ENCODE data around the gene C1orf105.
"Not testable (repeated sequence)": the region's sequence is repeated elsewhere in the genome, so short reads cannot be mapped to it uniquely, and the experiment has no call there.

Gene C1orf105

DNA sequence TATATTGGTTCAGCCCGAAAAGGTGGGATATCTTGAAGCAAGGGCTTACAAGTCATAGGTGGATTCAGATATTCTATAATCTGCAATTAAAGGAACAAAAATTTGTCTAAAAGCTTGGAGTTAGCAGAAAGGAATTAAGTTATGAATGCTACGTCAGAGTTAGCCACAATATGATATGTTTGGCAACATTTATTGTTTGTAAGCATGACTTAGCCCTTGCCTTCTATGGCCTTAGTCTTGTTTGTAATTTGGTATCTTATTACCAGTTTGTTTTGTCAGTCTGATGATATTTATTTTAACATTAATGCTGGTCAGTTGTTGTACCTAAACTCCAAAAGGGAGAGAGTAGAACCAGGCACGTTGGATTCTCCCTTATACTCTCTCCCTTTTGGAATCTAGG, 69.4 kb downstream of the C1orf105 start:
- DNase-seq (ENCODE audit: low spot score): no peak

DNA sequence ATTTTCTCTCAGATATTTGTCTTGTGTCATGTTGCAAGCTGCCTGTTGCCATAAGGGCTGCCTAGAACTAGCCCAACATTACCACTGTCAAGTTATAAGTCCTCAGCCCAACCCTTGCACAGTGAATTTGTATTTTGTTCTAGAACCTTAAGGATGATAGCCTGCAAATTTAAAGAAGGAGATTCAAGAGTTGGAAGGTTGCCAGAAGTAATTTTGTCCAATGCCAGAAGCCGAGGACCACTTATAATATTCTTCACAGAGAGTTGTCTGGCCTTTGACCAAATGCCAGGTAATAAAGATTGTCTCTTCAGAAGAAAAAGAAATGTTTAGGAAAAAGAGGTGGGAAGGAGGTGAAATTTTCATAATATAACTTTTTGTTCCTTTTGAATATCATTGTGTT, 71.9 kb downstream of the C1orf105 start:
- no peak for DNase-seq (ENCODE audit: low spot score)

DNA sequence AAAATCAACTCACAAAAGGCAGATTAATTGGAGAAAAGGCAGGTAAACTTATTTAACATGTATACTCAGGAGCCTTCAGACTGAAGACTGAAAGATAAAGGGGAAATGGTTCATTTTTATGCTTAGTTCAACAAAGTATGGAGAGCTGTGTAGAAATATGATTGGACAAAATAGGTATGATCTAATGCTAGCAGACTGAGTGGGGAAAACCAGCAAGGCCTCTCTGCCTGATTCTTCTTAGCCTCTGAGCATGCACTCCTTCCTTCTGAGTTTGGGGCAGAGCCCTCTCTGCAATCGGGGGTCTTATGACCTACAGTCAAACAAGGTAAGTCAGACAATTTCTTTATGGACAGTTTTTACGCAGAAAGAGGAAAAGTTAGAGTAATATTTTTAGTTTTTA, 73.7 kb downstream of the C1orf105 start:
- DNase-seq (ENCODE audit: low spot score): no peak

DNA sequence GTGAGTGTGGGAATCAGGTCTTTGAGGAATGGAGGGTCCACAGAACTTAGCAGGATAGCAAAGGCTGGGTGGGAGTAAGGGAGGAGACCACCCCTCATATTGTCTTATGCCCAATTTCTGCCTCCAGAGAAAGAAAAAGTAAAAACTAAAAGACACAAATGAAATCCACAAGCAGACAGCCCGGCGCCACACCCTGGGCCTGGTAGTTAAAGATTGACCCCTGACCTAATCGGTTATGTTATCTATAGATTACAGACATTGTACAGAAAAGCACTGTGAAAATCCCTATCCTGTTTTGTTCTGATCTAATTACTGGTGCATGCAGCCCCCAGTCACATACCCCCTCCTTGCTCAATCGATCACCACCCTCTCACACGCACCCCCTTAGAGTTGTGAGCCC, 75.6 kb downstream of the C1orf105 start:
- DNase-seq (ENCODE audit: low spot score): not testable (repeated sequence)

- DNase-seq (ENCODE audit: low spot score): no peak
Measured at GRCh38 chr1:172496678-172497077, 76.2 kb downstream of the C1orf105 start.

- no peak for DNase-seq (ENCODE audit: low spot score)
Measured at GRCh38 chr1:172497230-172497629, 76.7 kb downstream of the C1orf105 start.

- DNase-seq (ENCODE audit: low spot score): no peak
Measured at GRCh38 chr1:172498857-172499256, 78.4 kb downstream of the C1orf105 start.

- no peak for DNase-seq (ENCODE audit: low spot score)
Measured at GRCh38 chr1:172499636-172500141, 79.2 kb downstream of the C1orf105 start.

DNA sequence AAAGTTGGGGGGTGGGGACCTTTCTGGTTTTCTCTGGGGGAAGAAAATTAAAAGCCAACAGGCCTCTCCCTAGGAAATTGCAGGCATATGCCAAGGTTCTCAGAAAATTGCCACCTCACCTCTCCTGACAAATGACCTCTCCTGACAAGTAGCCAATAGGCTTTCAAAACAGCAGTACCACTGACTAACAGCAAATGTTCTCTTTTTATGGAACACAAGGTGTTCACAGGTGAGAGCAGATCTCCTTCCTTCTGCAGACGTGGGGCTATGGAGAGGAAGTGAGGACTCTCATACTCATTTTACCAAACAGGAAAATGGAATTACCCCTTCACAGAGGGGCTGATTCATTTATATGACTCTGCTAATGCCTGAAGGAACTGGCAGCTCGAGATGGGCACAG, 79.7 kb downstream of the C1orf105 start:
- DNase-seq (ENCODE audit: low spot score): no peak

DNA sequence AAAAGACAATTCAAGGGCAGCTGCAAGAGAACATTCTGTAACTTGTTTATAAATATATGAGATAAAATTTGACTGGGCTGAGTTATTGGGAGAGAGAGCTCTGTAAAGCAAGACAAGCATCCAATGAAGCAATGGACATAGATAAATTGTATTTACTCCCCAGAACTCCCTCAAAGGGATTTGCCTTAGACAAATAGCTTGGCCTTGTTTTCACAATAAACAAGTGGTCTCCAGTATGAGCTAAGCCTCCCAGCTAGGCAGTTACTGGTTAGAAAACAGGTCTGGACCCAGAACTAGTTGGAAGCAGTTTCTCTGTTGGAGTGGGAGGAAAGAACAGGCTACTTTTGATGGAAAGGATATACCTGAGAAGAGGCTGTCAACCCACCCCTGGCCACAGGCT, 87.3 kb downstream of the C1orf105 start:
- DNase-seq (ENCODE audit: low spot score): no peak

- DNase-seq (ENCODE audit: low spot score): no peak
Measured at GRCh38 chr1:172510479-172510878, 90.0 kb downstream of the C1orf105 start.

DNA sequence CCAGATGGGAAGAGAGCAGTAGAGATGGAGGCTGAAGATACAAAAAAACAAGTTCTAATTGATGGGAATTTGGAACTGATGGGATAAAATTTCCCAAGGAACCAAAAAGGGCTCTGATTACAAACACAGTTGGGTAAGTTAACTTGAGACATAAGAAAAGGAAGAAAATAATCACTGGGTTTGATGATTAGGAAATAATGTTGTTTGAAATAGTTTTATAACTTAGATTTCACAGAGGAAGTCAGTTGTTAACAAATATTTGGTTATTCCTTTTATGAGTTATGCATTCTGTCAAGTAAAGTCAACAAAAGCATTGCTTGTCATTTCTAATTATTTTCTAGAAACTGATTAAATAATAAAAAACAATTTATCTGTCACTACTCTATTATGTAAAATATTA, 92.1 kb downstream of the C1orf105 start:
- DNase-seq (ENCODE audit: low spot score): no peak

DNA sequence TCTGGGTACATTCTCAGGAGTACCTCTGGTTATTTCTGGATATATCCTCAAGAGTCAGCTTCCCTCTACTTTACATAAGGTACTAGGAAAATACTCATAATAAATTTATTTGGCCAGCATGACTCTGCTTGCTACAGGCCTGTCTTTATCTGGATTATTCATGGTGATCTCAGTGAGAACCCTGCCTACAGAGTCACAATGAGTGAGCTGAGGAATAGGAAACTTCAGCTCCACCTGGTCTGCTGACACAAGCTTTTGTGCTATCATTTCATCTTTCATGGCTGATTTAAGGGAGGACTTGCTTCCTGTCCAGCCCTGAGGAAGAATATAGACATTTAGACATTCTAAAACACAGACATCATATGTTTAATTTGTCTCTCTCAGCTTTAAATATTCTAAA, 93.0 kb downstream of the C1orf105 start:
- no peak for DNase-seq (ENCODE audit: low spot score)

DNA sequence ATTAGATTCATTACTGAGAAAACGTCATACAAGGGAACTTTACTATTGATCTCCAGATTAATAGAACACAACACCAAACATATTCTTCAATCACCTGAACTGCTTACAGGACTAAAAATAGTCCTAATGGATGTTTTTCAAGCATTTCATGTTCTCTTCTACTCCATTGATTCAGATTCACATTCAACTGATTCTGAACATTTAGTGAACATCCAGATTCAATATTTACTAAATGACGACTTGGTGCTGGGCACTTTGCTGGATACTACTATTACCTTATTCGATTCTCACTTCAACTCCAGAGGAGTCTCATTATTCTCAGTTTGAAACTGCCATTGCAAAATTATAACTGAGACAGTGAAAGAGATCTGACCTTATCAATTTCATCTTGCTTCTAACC, 93.6 kb downstream of the C1orf105 start:
- DNase-seq (ENCODE audit: low spot score): no peak

DNA sequence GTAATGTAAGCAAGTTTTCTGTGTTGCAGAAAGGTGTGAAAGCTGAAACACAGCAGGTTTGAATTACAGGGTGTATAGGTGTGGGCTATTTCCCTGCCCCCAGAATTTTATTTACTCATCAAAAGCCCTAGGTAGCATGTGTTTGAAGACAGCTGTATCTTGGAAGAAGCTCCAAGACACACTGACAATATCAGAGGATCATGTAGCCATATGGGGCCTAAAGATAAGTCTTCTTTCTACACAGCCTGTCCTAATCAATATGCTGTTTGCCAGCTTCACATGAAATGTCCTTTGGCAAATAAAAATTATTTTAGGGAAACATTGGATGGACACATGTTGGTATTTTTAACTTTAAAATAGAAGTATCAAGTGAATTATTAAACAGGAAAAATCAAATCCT, 95.0 kb downstream of the C1orf105 start:
- DNase-seq (ENCODE audit: low spot score): no peak

GRCh38 chr1:172515927-172516326, 95.4 kb downstream of the C1orf105 start:
- DNase-seq (ENCODE audit: low spot score): no peak

DNA sequence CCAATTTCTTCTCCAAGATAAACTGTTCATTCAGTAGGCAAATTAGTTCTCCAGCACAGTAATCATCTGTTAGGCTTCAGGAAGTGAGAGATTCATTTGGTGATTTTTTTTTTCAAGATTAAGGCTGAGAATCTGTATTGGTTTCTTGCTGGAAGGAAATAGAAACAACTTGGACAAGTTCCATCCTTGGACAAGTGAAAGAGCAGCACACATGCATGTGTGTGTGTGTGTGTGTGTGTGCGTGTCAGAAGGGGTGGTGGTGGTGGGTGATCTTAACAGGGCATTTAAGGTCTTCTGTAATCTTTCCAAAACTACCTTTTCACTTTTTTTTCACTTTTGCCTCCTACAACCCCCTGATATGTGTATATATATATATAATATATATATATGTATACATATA, 96.6 kb downstream of the C1orf105 start:
- DNase-seq (ENCODE audit: low spot score): no peak

- no peak for DNase-seq (ENCODE audit: low spot score)
Measured at GRCh38 chr1:172517545-172517944, 97.1 kb downstream of the C1orf105 start.

All from NAMALWA (cell line).